ENCODE measurements around the gene ESYT3.
A peak's percentile ranks its signal among the peaks of the same experiment; 100 is the strongest.

ESYT3 gene

GRCh38 chr3:138429665-138430064, 4.8 kb upstream of the ESYT3 start:
- Histone ChIP-seq H3K36me3 (ENCODE audit: control insufficient read depth in 2 of 2, insufficient read depth in 2 of 2, low read length in 2 of 2) (no peaks in the 10 kb centered on the region), H3K27ac (ENCODE audit: low read depth in 2 of 2, low read length in 2 of 2) (no peak overlapping the region), H3K27me3 (ENCODE audit: control insufficient read depth in 2 of 2, insufficient read depth in 2 of 2, low read length in 2 of 2) (peaks cover 5% of the 10 kb centered on the region in 2 donors), H3K4me3 (ENCODE audit: low read length in 2 of 2) (no peak overlapping the region), H3K9ac (ENCODE audit: low read depth in 1 of 2, low read length in 2 of 2) (no peak overlapping the region), H3K9me3 (ENCODE audit: control insufficient read depth in 2 of 2, low read length in 2 of 2) (no peaks in the 10 kb centered on the region), H3K4me1 (ENCODE audit: control insufficient read depth in 2 of 2, insufficient read depth in 2 of 2, low read length in 2 of 2) (peaks cover 0 to 2% of the 10 kb centered on the region in 2 donors)

- H3K27me3 ChIP-seq (ENCODE audit: control insufficient read depth in 2 of 2, insufficient read depth in 2 of 2, low read length in 2 of 2): peaks cover 14 to 28% of the 10 kb centered on the region in 2 donors
- H3K36me3 ChIP-seq (ENCODE audit: control insufficient read depth in 2 of 2, insufficient read depth in 2 of 2, low read length in 2 of 2): no peaks in the 10 kb centered on the region
- H3K9ac ChIP-seq (ENCODE audit: low read depth in 1 of 2, low read length in 2 of 2): no peak overlapping the region
- H3K4me3 ChIP-seq (ENCODE audit: low read length in 2 of 2): no peak overlapping the region
- peaks cover 4 to 8% of the 10 kb centered on the region in 2 donors for H3K4me1 ChIP-seq (ENCODE audit: control insufficient read depth in 2 of 2, insufficient read depth in 2 of 2, low read length in 2 of 2)
- no peak overlapping the region for H3K27ac ChIP-seq (ENCODE audit: low read depth in 2 of 2, low read length in 2 of 2)
- H3K9me3 ChIP-seq (ENCODE audit: control insufficient read depth in 2 of 2, low read length in 2 of 2): no peaks in the 10 kb centered on the region
These were observed 1.7 kb upstream of the ESYT3 start for GRCh38 chr3:138432576-138433240.

DNA sequence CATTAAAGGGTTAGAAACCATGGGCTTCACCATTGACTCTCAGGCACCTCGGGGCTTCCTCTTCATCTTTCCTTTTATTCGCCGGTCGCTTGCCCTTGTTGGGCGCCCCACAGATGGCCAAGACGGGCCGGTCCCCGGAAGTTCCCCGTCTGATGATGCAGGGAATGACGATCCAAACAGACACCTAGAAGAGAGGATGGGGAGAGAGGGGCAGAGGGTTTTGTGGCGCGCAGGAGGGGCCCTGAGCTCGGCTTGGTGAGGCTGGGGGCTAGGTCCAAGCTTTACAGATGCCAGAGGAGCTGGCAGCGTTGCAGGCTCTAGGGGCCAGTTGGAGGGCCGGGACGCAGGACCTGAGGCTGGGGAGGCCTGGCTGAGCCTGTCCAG, 532 bp upstream of the ESYT3 start:
- H3K4me1 ChIP-seq (ENCODE audit: control insufficient read depth in 2 of 2, insufficient read depth in 2 of 2, low read length in 2 of 2): peaks cover 4 to 8% of the 10 kb centered on the region in 2 donors
- no peak overlapping the region for H3K27ac ChIP-seq (ENCODE audit: low read depth in 2 of 2, low read length in 2 of 2)
- no peak overlapping the region for H3K9ac ChIP-seq (ENCODE audit: low read depth in 1 of 2, low read length in 2 of 2)
- peaks cover 14 to 28% of the 10 kb centered on the region in 2 donors for H3K27me3 ChIP-seq (ENCODE audit: control insufficient read depth in 2 of 2, insufficient read depth in 2 of 2, low read length in 2 of 2)
- peak overlapping the region; percentile 44 to 65 for H3K4me3 ChIP-seq (ENCODE audit: low read length in 2 of 2)
- H3K36me3 ChIP-seq (ENCODE audit: control insufficient read depth in 2 of 2, insufficient read depth in 2 of 2, low read length in 2 of 2): no peaks in the 10 kb centered on the region
- H3K9me3 ChIP-seq (ENCODE audit: control insufficient read depth in 2 of 2, low read length in 2 of 2): no peaks in the 10 kb centered on the region

- H3K9me3 ChIP-seq (ENCODE audit: control insufficient read depth in 2 of 2, low read length in 2 of 2): no peaks in the 10 kb centered on the region
- H3K4me1 ChIP-seq (ENCODE audit: control insufficient read depth in 2 of 2, insufficient read depth in 2 of 2, low read length in 2 of 2): peaks cover 4 to 8% of the 10 kb centered on the region in 2 donors
- peak overlapping the region; percentile 54 to 65 for H3K4me3 ChIP-seq (ENCODE audit: low read length in 2 of 2)
- H3K27ac ChIP-seq (ENCODE audit: low read depth in 2 of 2, low read length in 2 of 2): no peak overlapping the region
- peak overlapping the region in 1 of 2 donors; percentile 36 for H3K9ac ChIP-seq (ENCODE audit: low read depth in 1 of 2, low read length in 2 of 2)
- H3K36me3 ChIP-seq (ENCODE audit: control insufficient read depth in 2 of 2, insufficient read depth in 2 of 2, low read length in 2 of 2): no peaks in the 10 kb centered on the region
- H3K27me3 ChIP-seq (ENCODE audit: control insufficient read depth in 2 of 2, insufficient read depth in 2 of 2, low read length in 2 of 2): peaks cover 14 to 28% of the 10 kb centered on the region in 2 donors
These were observed 708 bp downstream of the ESYT3 start for GRCh38 chr3:138434875-138435772.

GRCh38 chr3:138435840-138436239, 1.4 kb downstream of the ESYT3 start:
- peaks cover 14 to 28% of the 10 kb centered on the region in 2 donors for H3K27me3 ChIP-seq (ENCODE audit: control insufficient read depth in 2 of 2, insufficient read depth in 2 of 2, low read length in 2 of 2)
- H3K36me3 ChIP-seq (ENCODE audit: control insufficient read depth in 2 of 2, insufficient read depth in 2 of 2, low read length in 2 of 2): no peaks in the 10 kb centered on the region
- no peak overlapping the region for H3K9ac ChIP-seq (ENCODE audit: low read depth in 1 of 2, low read length in 2 of 2)
- no peaks in the 10 kb centered on the region for H3K9me3 ChIP-seq (ENCODE audit: control insufficient read depth in 2 of 2, low read length in 2 of 2)
- H3K4me1 ChIP-seq (ENCODE audit: control insufficient read depth in 2 of 2, insufficient read depth in 2 of 2, low read length in 2 of 2): peaks cover 4 to 8% of the 10 kb centered on the region in 2 donors
- H3K4me3 ChIP-seq (ENCODE audit: low read length in 2 of 2): no peak overlapping the region
- H3K27ac ChIP-seq (ENCODE audit: low read depth in 2 of 2, low read length in 2 of 2): no peak overlapping the region

GRCh38 chr3:138437281-138437680, 2.9 kb downstream of the ESYT3 start:
- Histone ChIP-seq H3K27me3 (ENCODE audit: control insufficient read depth in 2 of 2, insufficient read depth in 2 of 2, low read length in 2 of 2) (peaks cover 14 to 28% of the 10 kb centered on the region in 2 donors), H3K27ac (ENCODE audit: low read depth in 2 of 2, low read length in 2 of 2) (no peak overlapping the region), H3K4me3 (ENCODE audit: low read length in 2 of 2) (no peak overlapping the region), H3K9ac (ENCODE audit: low read depth in 1 of 2, low read length in 2 of 2) (no peak overlapping the region), H3K9me3 (ENCODE audit: control insufficient read depth in 2 of 2, low read length in 2 of 2) (no peaks in the 10 kb centered on the region), H3K4me1 (ENCODE audit: control insufficient read depth in 2 of 2, insufficient read depth in 2 of 2, low read length in 2 of 2) (peaks cover 4 to 8% of the 10 kb centered on the region in 2 donors), H3K36me3 (ENCODE audit: control insufficient read depth in 2 of 2, insufficient read depth in 2 of 2, low read length in 2 of 2) (no peaks in the 10 kb centered on the region)

- H3K9ac ChIP-seq (ENCODE audit: low read depth in 1 of 2, low read length in 2 of 2): no peak overlapping the region
- peaks cover 9 to 23% of the 10 kb centered on the region in 2 donors for H3K27me3 ChIP-seq (ENCODE audit: control insufficient read depth in 2 of 2, insufficient read depth in 2 of 2, low read length in 2 of 2)
- H3K4me1 ChIP-seq (ENCODE audit: control insufficient read depth in 2 of 2, insufficient read depth in 2 of 2, low read length in 2 of 2): peaks cover 4 to 8% of the 10 kb centered on the region in 2 donors
These were observed 4.5 kb downstream of the ESYT3 start for GRCh38 chr3:138438896-138439295.

GRCh38 chr3:138439646-138440045, 5.2 kb downstream of the ESYT3 start:
- Histone ChIP-seq H3K9ac (ENCODE audit: low read depth in 1 of 2, low read length in 2 of 2) (no peak overlapping the region), H3K4me3 (ENCODE audit: low read length in 2 of 2) (no peak overlapping the region), H3K4me1 (ENCODE audit: control insufficient read depth in 2 of 2, insufficient read depth in 2 of 2, low read length in 2 of 2) (peaks cover 4 to 6% of the 10 kb centered on the region in 2 donors), H3K27ac (ENCODE audit: low read depth in 2 of 2, low read length in 2 of 2) (no peak overlapping the region), H3K27me3 (ENCODE audit: control insufficient read depth in 2 of 2, insufficient read depth in 2 of 2, low read length in 2 of 2) (peaks cover 9 to 23% of the 10 kb centered on the region in 2 donors), H3K9me3 (ENCODE audit: control insufficient read depth in 2 of 2, low read length in 2 of 2) (no peaks in the 10 kb centered on the region), H3K36me3 (ENCODE audit: control insufficient read depth in 2 of 2, insufficient read depth in 2 of 2, low read length in 2 of 2) (no peaks in the 10 kb centered on the region)

More at GRCh38 chr3:138438896-138439295, 4.5 kb downstream of the ESYT3 start:
- no peaks in the 10 kb centered on the region for H3K36me3 ChIP-seq (ENCODE audit: control insufficient read depth in 2 of 2, insufficient read depth in 2 of 2, low read length in 2 of 2)
- H3K4me3 ChIP-seq (ENCODE audit: low read length in 2 of 2): no peak overlapping the region
- H3K9me3 ChIP-seq (ENCODE audit: control insufficient read depth in 2 of 2, low read length in 2 of 2): no peaks in the 10 kb centered on the region
- no peak overlapping the region for H3K27ac ChIP-seq (ENCODE audit: low read depth in 2 of 2, low read length in 2 of 2)

DNA sequence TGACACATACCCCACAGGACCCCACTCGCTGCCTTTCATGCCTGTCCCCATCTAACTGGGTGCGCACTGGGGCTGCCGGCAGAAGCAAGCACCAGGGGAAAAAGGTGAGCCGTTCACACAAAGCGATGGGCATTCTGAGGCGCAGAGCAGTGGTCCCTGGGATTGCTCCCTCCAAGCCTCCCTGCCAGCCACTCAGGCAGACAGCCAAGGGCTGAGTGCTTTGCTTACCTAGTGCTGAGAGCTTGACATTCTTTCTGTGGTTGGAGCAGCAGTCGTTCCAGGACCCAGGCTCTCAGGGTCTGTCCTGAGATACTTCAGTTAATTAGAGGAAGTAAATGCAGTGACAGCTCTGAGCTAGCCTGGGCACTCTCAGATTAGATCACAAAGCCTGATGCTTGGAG, 5.7 kb downstream of the ESYT3 start:
- Histone ChIP-seq H3K4me1 (ENCODE audit: control insufficient read depth in 2 of 2, insufficient read depth in 2 of 2, low read length in 2 of 2) (peaks cover under 1 to 1% of the 10 kb centered on the region in 2 donors), H3K9ac (ENCODE audit: low read depth in 1 of 2, low read length in 2 of 2) (no peak overlapping the region), H3K36me3 (ENCODE audit: control insufficient read depth in 2 of 2, insufficient read depth in 2 of 2, low read length in 2 of 2) (no peaks in the 10 kb centered on the region), H3K4me3 (ENCODE audit: low read length in 2 of 2) (no peak overlapping the region), H3K27me3 (ENCODE audit: control insufficient read depth in 2 of 2, insufficient read depth in 2 of 2, low read length in 2 of 2) (peaks cover 9 to 19% of the 10 kb centered on the region in 2 donors), H3K9me3 (ENCODE audit: control insufficient read depth in 2 of 2, low read length in 2 of 2) (no peaks in the 10 kb centered on the region), H3K27ac (ENCODE audit: low read depth in 2 of 2, low read length in 2 of 2) (no peak overlapping the region)

GRCh38 chr3:138440596-138440995, 6.2 kb downstream of the ESYT3 start:
- Histone ChIP-seq H3K9ac (ENCODE audit: low read depth in 1 of 2, low read length in 2 of 2) (no peak overlapping the region), H3K36me3 (ENCODE audit: control insufficient read depth in 2 of 2, insufficient read depth in 2 of 2, low read length in 2 of 2) (no peaks in the 10 kb centered on the region), H3K27me3 (ENCODE audit: control insufficient read depth in 2 of 2, insufficient read depth in 2 of 2, low read length in 2 of 2) (peaks cover 8 to 14% of the 10 kb centered on the region in 2 donors), H3K4me1 (ENCODE audit: control insufficient read depth in 2 of 2, insufficient read depth in 2 of 2, low read length in 2 of 2) (no peaks in the 10 kb centered on the region), H3K27ac (ENCODE audit: low read depth in 2 of 2, low read length in 2 of 2) (no peak overlapping the region), H3K9me3 (ENCODE audit: control insufficient read depth in 2 of 2, low read length in 2 of 2) (no peaks in the 10 kb centered on the region), H3K4me3 (ENCODE audit: low read length in 2 of 2) (no peak overlapping the region)

All from mucosa of rectum (tissue), 2 donors.